Esophagus muscularis mucosa (tissue), 4 donors: ENCODE measurements around the gene BICDL1.

ENCODE experiments used
- EP300 ChIP-seq: sonication (generic); formaldehyde crosslinking; IDR thresholded peaks from one replicate; pipeline ENCODE4 v1.6.1; 2017; ENCODE audit warnings: antibody characterized with exemption
- POLR2A ChIP-seq: fragments of 450-650 bp; IDR thresholded peaks from one replicate; pipeline ENCODE4 v1.6.1; 2017; ENCODE audit warnings: antibody characterized with exemption, moderate library complexity, mild to moderate bottlenecking, low read depth
- POLR2AphosphoS5 ChIP-seq, 2 donors: sonication (generic); formaldehyde crosslinking; IDR thresholded peaks; one replicate each; pipeline ENCODE4 v1.6.1; 2017; ENCODE audit warnings: antibody characterized with exemption in 2 of 2
- TF ChIP-seq, protein P1 (sequence below), 3 experiments: fragments of 200-600 bp in 2 of 3; fragments of 450-650 bp in 1 of 3; sonication (generic) in 2 of 3; IDR thresholded peaks; one replicate each; pipeline ENCODE4 v1.5.1; 2017 to 2019; ENCODE audit warnings: antibody characterized with exemption in 3 of 3, mild to moderate bottlenecking in 2 of 3, moderate library complexity in 1 of 3

DNA sequence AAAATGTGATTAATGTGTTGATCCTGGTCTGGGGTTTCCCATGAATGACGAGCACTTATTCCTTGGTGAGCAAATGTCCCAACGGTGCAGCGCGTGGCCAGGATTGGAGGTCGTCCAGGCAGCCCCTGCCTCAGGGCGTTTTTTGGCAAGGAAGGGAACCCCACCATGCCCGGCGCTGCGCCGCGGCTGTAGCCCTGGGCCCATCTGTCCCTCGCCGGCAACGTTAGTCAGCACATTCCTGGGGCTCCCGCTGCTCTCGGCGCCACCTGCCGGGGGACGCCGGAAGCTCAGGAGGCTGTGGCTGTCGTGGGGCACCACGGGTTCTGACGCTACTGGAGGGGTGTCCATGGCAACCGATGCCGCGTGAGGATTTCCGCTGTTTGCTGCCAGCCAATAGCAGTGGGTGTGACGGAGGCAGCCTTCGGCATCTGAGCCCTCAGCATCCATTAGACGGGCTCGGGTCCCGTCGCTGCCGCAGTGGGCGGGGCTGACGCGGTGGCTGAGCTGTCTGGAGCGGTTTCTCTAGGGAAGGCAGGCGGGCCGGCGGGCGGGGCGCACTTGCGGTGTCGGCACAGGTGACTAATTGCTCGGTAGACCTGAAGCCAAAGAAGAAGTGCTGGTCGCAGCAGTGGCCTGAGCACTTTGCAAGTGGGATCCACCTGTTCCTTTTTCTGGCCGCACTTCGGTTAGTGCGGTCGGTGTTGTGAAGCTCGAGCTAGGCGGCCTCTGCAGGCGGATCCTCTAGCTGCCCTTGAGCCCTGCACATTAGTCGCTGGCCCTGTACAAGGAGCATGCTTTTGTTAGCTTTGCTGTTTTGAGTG, 98.0 kb downstream of the BICDL1 start:
- TF ChIP-seq, protein P1, sequence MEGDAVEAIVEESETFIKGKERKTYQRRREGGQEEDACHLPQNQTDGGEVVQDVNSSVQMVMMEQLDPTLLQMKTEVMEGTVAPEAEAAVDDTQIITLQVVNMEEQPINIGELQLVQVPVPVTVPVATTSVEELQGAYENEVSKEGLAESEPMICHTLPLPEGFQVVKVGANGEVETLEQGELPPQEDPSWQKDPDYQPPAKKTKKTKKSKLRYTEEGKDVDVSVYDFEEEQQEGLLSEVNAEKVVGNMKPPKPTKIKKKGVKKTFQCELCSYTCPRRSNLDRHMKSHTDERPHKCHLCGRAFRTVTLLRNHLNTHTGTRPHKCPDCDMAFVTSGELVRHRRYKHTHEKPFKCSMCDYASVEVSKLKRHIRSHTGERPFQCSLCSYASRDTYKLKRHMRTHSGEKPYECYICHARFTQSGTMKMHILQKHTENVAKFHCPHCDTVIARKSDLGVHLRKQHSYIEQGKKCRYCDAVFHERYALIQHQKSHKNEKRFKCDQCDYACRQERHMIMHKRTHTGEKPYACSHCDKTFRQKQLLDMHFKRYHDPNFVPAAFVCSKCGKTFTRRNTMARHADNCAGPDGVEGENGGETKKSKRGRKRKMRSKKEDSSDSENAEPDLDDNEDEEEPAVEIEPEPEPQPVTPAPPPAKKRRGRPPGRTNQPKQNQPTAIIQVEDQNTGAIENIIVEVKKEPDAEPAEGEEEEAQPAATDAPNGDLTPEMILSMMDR (IDR thresholded peaks at IDR 0.05), result peak in 2 of 3 experiments; percentile 96 to 98
- no peak for TF ChIP-seq POLR2A
- TF ChIP-seq EP300, result no peak
- TF ChIP-seq POLR2AphosphoS5 (IDR thresholded peaks at IDR 0.05), result peak; percentile 83 to 98
